Gastrocnemius medialis (tissue), 4 donors: ENCODE measurements around the gene NAPB. TPM values are rescaled to one million over a fixed set of nuclear protein-coding genes. Genes with fewer than 3 reads are reported as not detected.

Source experiments
- ATAC-seq, 2 donors: fragments of 150-250 bp; one replicate each; pipeline ENCODE4 v1.9.1; 2016
- DNase-seq, 2 donors: peaks; one replicate each; pipeline ENCODE4 v3.0.0-alpha.2; 2019
- H3K27ac ChIP-seq, 4 donors: fragments of 200-600 bp; sonication (generic); 1 replicate in 1 of 4; 2 replicates in 3 of 4; pipeline ENCODE4 v1.5.1; 2016 to 2018; ENCODE audit warnings: mild to moderate bottlenecking in 2 of 4, moderate library complexity in 1 of 4
- H3K27me3 ChIP-seq, 3 donors: fragments of 200-600 bp; sonication (generic) in 2 of 3; 1 replicate in 1 of 3; 2 replicates in 2 of 3; pipeline versions ENCODE4 v1.5.1 to v1.6.0; 2016 to 2019; ENCODE audit warnings: mild to moderate bottlenecking in 1 of 3, moderate library complexity in 1 of 3
- H3K36me3 ChIP-seq, 2 donors: fragments of 200-600 bp; sonication (generic) in 1 of 2; one replicate each; pipeline ENCODE4 v1.5.1; 2017 to 2018
- H3K4me1 ChIP-seq, 2 donors: fragments of 200-600 bp; sonication (generic) in 1 of 2; one replicate each; pipeline ENCODE4 v1.5.1; 2016 to 2017; ENCODE audit warnings: mild to moderate bottlenecking in 2 of 2
- H3K4me3 ChIP-seq, 4 donors: fragments of 200-600 bp; sonication (generic) in 3 of 4; 1 replicate in 1 of 4; 2 replicates in 3 of 4; pipeline ENCODE4 v1.5.1; 2016 to 2019; ENCODE audit warnings: mild to moderate bottlenecking in 2 of 4
- H3K9me3 ChIP-seq, 3 donors: fragments of 200-600 bp; sonication (generic) in 2 of 3; 1 replicate in 1 of 3; 2 replicates in 2 of 3; pipeline ENCODE4 v1.5.1; 2016 to 2019
- POLR2A ChIP-seq, 2 donors: fragments of 450-650 bp; IDR thresholded peaks; one replicate each; pipeline ENCODE4 v1.6.1; 2017; ENCODE audit warnings: antibody characterized with exemption in 2 of 2, mild to moderate bottlenecking in 2 of 2, moderate library complexity in 2 of 2
- in situ Hi-C, 4 donors: fragments of 200-750 bp; cut with MboI; loops; one replicate each; pipeline versions ENCODE4 v1.15.0 to v1.8.0; 2017; ENCODE audit warnings: low sequenced_read_pairs in 4 of 4
- intact Hi-C: fragments of 100-400 bp; cut with DNase I; formaldehyde crosslinking; loops from one replicate; pipeline ENCODE4 v1.15.1; 2023; ENCODE audit warnings: low total_unique reads
- total RNA-seq, 4 donors: library from RNA; depleted of rRNA; stranded (reverse); fragments of >200 nt; gene quantifications; one replicate each; pipeline versions ENCODE4 v1.1.0 to v1.2.3, GENCODE V29; 2016
- TF ChIP-seq, protein P1 (sequence below), 5 experiments: fragments of 450-650 bp in 3 of 5; fragments of 200-600 bp in 2 of 5; sonication (generic) in 2 of 5; IDR thresholded peaks in 4 of 5; conservative IDR thresholded peaks in 1 of 5; 1 replicate in 4 of 5; 2 replicates in 1 of 5; pipeline ENCODE4 v1.5.1; 2016 to 2019; ENCODE audit warnings: antibody characterized with exemption in 5 of 5, mild to moderate bottlenecking in 3 of 5, moderate library complexity in 3 of 5

NAPB gene
- total RNA-seq, 4 donors from 2014 or later = 3.2 to 8.3 (median 3.8) TPM

DNA sequence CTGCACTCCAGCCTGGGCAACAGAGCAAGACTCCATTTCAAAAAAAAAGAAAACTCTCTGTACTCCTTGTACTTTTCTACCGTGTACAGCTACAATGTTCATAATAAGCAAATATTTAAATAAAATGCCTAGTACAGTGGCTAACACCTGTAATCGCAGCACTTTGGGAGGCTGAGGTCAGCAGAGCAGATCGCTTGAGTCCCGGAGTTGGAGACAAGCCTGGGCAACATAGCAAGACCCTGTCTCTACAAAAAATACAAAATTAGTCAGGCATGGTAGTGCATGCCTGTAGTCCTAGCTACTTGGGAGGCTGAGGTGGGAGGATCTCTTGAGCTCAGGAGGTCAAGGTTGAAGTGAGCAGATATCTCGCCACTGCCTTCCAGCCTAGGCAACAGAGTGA is 5.7 kb downstream of the NAPB start:
- H3K27me3 ChIP-seq = no peaks in the 10 kb centered on the region
- H3K4me3 ChIP-seq = no peak overlapping the region
- H3K27ac ChIP-seq = peak overlapping the region in 1 of 4 donors; percentile 97
- no peaks in the 10 kb centered on the region for H3K36me3 ChIP-seq
- H3K4me1 ChIP-seq = peaks cover 59 to 63% of the 10 kb centered on the region in 2 donors
- TF ChIP-seq, protein P1, sequence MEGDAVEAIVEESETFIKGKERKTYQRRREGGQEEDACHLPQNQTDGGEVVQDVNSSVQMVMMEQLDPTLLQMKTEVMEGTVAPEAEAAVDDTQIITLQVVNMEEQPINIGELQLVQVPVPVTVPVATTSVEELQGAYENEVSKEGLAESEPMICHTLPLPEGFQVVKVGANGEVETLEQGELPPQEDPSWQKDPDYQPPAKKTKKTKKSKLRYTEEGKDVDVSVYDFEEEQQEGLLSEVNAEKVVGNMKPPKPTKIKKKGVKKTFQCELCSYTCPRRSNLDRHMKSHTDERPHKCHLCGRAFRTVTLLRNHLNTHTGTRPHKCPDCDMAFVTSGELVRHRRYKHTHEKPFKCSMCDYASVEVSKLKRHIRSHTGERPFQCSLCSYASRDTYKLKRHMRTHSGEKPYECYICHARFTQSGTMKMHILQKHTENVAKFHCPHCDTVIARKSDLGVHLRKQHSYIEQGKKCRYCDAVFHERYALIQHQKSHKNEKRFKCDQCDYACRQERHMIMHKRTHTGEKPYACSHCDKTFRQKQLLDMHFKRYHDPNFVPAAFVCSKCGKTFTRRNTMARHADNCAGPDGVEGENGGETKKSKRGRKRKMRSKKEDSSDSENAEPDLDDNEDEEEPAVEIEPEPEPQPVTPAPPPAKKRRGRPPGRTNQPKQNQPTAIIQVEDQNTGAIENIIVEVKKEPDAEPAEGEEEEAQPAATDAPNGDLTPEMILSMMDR (IDR thresholded peaks at IDR 0.05 in 4 of 5, conservative IDR thresholded peaks at IDR 0.05 in 1 of 5) = no peak
- TF ChIP-seq POLR2A (IDR thresholded peaks at IDR 0.05) = no peak
- DNase-seq (no peak), ATAC-seq (no peak)
- in situ Hi-C loops (loop anchor here in 1 of 4 donors (25.0 kb wide), 1 partner anchor 197 kb away; the partner anchor contains the start of gene CST9), intact Hi-C loops (no loop called here)
- H3K9me3 ChIP-seq = no peaks in the 10 kb centered on the region

DNA sequence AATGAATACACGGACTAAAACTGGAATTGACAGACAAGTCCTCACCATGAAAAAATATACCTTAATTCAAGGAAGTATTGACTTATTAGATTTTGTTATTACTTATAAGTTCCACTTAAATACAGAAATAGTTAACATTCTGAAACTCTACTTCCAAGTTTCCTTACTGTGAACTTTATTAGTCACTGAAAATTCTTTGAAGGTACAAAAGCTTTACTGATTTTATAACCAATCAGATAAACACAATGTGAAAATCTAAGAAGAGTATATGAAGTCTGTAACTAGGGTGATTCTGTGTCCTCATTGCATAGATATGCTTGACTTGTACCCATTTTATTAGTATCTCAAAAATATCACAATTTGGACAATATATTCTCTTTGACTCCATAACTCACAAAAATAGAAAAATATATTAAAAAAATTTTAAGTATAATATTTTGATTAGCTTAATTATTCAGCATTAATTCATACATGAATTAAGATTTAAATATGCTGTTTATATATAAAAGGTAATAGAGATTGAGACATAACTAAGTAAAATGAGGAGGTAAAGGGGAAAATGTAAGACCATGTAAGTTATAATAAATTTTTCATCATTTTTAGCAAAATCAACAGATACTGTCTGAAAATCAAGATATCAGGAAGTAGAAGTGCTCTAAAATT is 6.6 kb downstream of the NAPB start:
- intact Hi-C loops (no loop called here), in situ Hi-C loops (loop anchor here in 1 of 4 donors (25.0 kb wide), 1 partner anchor 198 kb away; the partner anchor contains the start of gene CST9)
- H3K36me3 ChIP-seq = no peaks in the 10 kb centered on the region
- no peak for DNase-seq
- no peaks in the 10 kb centered on the region for H3K27me3 ChIP-seq
- no peak overlapping the region for H3K4me3 ChIP-seq
- TF ChIP-seq, protein P1 (IDR thresholded peaks at IDR 0.05 in 4 of 5, conservative IDR thresholded peaks at IDR 0.05 in 1 of 5) = no peak
- TF ChIP-seq POLR2A (IDR thresholded peaks at IDR 0.05) = no peak
- no peak for ATAC-seq
- peak overlapping the region in 1 of 4 donors; percentile 97 for H3K27ac ChIP-seq
- no peaks in the 10 kb centered on the region for H3K9me3 ChIP-seq
- peaks cover 63 to 64% of the 10 kb centered on the region in 2 donors for H3K4me1 ChIP-seq

GRCh38 chr20:23413862-23414422 is 7.3 kb downstream of the NAPB start:
- no peak for ATAC-seq
- DNase-seq = no peak
- Histone ChIP-seq H3K9me3 (no peaks in the 10 kb centered on the region), H3K4me3 (no peak overlapping the region), H3K4me1 (peaks cover 64 to 65% of the 10 kb centered on the region in 2 donors), H3K36me3 (no peaks in the 10 kb centered on the region), H3K27ac (peak overlapping the region in 1 of 4 donors; percentile 68), H3K27me3 (no peaks in the 10 kb centered on the region)
- TF ChIP-seq, protein P1 (IDR thresholded peaks at IDR 0.05 in 4 of 5, conservative IDR thresholded peaks at IDR 0.05 in 1 of 5) = no peak
- no peak for TF ChIP-seq POLR2A (IDR thresholded peaks at IDR 0.05)
- in situ Hi-C loops (loop anchor here in 1 of 4 donors (25.0 kb wide), 1 partner anchor 198 kb away; the partner anchor contains the start of gene CST9), intact Hi-C loops (no loop called here)

DNA sequence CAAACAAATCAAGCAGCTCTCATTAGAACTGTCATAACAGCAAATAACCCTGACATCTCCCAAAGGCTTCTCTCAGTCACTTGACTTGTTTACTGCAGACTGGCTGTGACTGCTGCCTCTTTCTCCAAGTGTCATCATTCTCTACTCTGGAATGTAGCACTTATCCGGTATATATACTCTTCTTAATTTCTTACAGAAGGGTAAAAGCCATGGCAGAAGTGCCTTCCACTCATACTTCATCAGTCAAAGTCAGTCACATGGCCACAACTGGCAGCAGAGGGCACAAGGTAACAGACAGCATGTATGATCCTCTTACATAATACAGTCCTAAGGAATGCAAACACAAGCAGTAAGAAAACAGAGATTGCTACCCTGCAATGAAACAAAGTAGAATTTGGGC is 9.3 kb downstream of the NAPB start:
- ATAC-seq (peak; percentile 83 to 88), DNase-seq (peak in 1 of 2 donors; percentile 50)
- in situ Hi-C loops = loop anchor here in 1 of 4 donors (25.0 kb wide), 1 partner anchor 200 kb away; the partner anchor contains the start of gene CST9
- H3K9me3 ChIP-seq = no peaks in the 10 kb centered on the region
- H3K27me3 ChIP-seq = no peaks in the 10 kb centered on the region
- H3K4me1 ChIP-seq = peaks cover 50 to 68% of the 10 kb centered on the region in 2 donors
- TF ChIP-seq, protein P1 (IDR thresholded peaks at IDR 0.05 in 4 of 5, conservative IDR thresholded peaks at IDR 0.05 in 1 of 5) = no peak
- TF ChIP-seq POLR2A (IDR thresholded peaks at IDR 0.05) = no peak
- no peaks in the 10 kb centered on the region for H3K36me3 ChIP-seq
- H3K27ac ChIP-seq = peak overlapping the region; percentile 25 to 69 (median 50)
- intact Hi-C loops = no loop called here
- no peak overlapping the region for H3K4me3 ChIP-seq
